Measurements from ENCODE around the gene PSMD2.
A peak's percentile ranks its signal among the peaks of the same experiment; 100 is the strongest.

Gene PSMD2

DNA sequence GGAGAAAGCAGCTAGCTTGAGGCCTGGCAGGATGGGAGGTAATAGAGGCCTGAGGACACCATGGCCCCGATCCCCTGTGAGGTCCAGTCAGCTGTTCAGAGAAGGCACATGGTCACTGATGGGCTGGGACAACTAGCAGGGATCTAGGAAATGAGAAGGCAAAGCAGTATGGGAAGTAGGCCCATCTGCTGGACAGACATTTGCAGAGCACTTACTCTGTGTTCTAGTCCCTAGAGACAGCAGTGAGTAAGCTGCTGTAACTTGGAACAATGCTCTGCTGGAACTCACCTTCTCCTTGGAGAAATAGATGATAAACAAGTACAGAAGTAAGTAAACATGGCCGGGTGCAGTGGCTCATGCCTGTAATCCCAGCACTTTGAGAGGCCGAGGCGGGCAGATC, 16.1 kb upstream of the PSMD2 start:
- no peak for DNase-seq (ENCODE audit: low read depth)

DNA sequence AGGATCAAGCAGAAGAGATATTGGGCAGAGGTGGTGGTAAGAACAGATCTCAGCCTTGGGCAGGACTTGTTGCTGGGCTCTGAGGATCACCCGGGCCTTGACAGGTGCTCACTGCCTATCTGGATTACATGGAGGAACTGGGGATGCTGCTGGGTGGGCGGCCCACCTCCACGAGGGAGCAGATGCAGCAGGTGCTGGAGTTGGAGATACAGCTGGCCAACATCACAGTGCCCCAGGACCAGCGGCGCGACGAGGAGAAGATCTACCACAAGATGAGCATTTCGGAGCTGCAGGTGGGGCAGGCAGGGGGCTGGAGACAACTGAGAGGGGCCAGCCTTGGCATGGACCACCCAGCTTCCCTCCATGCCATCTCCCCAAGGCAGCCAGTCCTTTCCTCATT, 15.4 kb upstream of the PSMD2 start:
- DNase-seq (ENCODE audit: low read depth) = no peak

DNA sequence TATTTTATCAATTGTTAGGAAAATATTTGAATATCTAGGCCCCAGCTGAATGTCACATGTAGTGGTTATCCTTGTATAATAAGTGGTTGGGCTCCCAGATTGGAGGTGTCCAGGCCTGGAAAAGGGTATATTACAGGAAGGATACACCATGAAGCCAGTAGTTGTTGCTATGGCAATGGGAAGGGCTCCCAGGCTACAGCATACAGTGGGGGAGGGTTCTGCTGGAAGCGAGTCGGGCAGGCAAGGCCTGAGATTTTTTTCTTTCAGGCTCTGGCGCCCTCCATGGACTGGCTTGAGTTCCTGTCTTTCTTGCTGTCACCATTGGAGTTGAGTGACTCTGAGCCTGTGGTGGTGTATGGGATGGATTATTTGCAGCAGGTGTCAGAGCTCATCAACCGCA, 14.3 kb upstream of the PSMD2 start:
- DNase-seq (ENCODE audit: low read depth) = no peak

DNA sequence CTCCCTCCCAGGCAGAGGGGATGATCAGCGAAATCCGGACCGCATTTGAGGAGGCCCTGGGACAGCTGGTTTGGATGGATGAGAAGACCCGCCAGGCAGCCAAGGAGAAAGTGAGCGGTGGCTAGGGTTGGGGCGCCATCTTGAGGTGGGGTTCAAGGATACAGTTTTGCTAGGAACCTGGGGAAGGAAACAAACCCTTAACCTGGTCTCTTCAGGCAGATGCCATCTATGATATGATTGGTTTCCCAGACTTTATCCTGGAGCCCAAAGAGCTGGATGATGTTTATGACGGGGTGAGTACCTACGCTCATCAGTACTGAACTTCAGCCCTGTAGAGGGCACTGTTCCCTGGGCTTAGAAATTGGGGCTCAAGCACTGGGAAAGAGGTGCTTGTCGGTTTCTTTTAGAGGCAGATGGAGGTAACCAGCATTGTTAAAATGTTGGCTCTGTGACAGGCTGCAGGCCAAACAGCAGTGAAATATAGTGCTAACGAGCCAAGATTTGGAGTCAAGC, 9.6 kb upstream of the PSMD2 start:
- peak; percentile 33 for DNase-seq (ENCODE audit: low read depth)

DNA sequence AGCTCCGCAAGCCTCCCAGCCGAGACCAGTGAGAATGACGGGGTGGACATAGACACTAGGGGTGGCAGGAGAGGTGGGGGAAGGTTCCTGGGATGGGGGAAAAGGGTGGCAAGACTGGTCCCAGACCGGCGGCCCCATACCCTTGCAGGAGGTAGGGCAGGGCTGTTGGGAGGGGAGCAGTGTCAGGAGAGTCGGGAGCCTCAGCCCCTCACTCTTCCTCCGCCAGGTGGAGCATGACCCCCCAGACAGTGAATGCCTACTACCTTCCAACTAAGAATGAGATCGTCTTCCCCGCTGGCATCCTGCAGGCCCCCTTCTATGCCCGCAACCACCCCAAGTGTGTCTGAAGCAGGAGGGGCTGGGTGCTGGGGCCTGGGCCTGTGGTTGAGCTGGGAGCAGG, 8.7 kb upstream of the PSMD2 start:
- no peak for DNase-seq (ENCODE audit: low read depth)

DNA sequence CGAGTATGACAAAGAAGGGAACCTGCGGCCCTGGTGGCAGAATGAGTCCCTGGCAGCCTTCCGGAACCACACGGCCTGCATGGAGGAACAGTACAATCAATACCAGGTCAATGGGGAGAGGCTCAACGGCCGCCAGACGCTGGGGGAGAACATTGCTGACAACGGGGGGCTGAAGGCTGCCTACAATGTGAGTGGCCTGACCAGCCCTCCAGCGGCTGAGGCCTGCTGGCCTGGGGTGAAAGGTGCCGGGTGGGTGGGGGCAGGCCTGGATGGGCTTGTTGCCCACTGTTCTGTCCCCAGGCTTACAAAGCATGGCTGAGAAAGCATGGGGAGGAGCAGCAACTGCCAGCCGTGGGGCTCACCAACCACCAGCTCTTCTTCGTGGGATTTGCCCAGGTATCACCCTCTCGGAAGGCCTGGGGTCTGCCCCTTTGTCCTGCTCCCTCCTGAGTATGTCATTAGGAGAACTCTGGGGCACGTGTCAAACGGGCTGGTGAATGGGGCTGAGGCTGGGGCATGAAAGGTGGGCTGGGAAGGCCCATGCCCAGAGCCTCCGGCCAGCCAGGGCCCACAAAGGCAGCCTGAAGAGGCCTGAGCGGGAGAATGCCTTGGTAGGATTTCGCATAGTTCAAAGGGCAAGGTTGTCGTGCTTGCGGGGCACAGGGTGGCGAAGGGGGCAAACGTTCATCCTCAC, 7.8 kb upstream of the PSMD2 start:
- no peak for DNase-seq (ENCODE audit: low read depth)

DNA sequence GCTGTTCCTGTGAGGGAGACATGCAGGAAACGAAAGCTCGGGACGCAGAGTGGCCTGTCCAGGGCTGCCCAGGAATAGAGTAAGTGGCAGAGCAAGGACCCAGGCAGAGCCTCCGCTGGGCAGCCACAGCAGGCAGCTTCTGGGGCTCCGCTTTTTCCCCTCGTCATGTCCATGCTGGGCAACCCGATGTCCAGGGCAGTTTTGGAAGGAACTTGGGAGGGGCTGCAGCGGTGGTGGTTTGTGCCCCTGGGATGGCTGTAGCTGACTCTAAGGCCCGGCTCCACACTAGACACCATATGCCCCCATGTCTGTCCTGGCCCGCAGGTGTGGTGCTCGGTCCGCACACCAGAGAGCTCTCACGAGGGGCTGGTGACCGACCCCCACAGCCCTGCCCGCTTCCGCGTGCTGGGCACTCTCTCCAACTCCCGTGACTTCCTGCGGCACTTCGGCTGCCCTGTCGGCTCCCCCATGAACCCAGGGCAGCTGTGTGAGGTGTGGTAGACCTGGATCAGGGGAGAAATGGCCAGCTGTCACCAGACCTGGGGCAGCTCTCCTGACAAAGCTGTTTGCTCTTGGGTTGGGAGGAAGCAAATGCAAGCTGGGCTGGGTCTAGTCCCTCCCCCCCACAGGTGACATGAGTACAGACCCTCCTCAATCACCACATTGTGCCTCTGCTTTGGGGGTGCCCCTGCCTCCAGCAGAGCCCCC, 7.1 kb upstream of the PSMD2 start:
- DNase-seq (ENCODE audit: low read depth) = no peak

DNA sequence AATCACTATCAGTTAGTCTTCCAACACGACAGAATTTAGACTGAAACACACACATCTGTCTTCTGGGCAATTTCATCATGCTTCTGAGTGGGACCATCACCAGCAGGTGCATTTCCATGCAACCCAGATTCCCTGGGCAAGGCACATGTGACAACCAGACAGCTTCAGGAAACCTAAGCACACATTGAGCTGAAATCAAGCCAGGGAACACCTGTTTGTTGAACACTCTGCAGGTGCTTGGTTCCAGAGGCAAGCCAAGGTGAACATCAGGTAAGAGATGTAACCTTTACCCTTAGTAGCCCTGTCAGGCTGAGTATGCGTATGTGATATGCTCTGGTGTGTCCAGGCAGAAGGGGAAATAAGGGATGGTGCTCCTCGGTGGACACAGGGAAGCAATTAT, 3.3 kb upstream of the PSMD2 start:
- DNase-seq (ENCODE audit: low read depth) = no peak

DNA sequence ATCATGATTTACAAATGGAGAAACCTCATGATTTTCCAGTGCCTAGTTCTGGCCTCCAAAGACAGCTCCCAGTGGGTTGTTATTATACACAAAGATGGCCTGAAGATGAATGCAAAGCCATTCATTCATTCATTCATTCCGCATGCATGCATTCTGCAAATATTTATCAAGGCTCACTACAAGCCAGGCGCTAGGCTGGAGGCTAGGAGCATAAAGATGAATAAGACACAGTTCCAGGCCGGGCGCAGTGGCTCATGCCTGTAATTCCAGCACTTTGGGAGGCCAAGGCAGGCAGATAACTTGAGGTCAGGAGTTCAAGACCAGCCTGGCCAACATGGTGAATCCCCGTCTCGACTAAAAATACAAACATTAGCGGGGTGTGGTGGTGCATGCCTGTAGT, 2.4 kb upstream of the PSMD2 start:
- DNase-seq (ENCODE audit: low read depth) = no peak

DNA sequence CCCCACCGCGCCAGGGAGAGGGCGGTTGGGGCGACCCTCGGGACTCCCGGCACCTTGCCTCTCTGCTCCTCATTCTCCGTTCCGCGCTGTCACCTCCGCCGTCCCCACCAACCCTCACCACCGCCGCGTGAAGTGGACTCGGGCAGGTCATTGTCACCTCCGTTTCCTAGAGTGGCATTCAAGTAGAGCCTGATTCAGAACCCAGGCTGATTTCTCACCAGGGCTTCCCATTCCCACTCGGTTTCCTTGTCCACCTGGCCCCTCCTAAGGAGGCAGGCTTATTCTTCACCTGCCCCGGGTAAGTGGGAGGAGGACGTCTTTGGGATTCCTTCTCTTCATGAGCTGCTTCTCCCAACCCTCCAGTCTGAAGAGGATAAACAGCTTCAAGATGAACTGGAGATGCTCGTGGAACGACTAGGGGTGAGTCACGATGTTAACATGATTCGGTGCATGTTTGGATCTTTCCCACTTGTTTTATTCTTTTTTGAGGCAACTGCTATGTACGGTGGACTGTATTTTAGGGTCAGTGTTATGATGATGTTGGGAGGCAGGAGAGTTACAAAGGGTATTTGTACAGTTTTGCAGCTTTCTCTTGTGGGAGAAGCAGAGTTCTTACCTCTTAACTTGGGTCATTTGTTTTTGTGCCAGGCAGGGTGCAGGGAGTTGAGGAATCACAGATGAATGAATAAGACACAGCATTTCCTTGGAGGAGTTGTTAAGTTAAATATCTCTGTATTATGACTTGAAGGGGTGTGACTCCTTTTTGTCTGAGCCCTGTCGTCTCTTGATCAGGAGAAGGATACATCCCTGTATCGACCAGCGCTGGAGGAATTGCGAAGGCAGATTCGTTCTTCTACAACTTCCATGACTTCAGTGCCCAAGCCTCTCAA, 692 bp downstream of the PSMD2 start:
- no peak for DNase-seq (ENCODE audit: low read depth)

DNA sequence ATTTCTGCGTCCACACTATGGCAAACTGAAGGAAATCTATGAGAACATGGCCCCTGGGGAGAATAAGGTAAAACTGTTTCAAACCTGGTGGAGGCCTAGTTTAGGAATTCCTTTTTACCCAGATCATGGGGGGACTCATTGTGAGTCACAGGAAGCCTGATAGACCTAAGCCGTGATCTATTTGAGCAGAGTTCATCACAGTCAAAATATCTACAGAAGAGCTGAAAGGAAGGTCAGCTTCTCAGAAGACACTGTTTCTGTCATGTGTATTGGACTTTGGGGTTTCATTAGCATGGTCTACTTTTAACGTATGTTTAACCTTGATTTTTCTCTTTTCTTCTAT, 1.3 kb downstream of the PSMD2 start:
- DNase-seq (ENCODE audit: low read depth) = no peak

DNA sequence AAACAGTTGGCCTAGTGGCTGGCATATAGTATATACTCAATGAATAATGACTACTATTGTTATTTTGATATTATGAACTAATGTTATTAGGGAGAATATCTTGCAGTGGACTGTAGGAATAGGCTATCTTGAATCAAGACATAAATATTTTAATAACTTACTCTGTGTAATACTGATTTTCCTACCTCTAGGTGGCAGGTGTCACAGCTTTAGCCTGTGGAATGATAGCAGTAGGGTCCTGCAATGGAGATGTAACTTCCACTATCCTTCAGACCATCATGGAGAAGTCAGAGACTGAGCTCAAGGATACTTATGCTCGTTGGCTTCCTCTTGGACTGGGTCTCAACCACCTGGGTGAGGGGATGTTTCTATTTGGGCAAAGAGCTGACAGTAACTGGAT, 6.5 kb downstream of the PSMD2 start:
- no peak for DNase-seq (ENCODE audit: low read depth)

DNA sequence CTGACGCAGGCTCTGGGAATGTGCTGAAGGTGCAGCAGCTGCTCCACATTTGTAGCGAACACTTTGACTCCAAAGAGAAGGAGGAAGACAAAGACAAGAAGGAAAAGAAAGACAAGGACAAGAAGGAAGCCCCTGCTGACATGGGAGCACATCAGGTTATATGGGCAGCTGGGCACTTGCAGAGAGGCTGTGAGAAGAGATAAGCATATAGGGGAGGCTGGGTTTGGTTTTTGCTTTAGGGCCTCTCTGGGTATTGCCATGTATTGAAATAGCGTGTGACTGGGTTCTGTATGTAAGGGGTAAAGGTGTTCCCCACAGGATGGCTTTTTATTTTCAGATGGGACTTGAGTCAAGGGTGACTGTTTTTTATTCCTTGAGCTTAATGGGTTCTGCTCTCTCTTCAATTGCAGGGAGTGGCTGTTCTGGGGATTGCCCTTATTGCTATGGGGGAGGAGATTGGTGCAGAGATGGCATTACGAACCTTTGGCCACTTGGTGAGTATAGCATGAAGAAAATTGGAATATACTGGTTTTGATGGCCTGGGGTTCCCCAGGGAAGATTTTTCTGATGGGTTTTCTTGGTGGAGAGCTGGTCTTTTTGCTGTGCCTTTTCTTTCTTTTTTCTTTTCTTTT, 7.4 kb downstream of the PSMD2 start:
- no peak for DNase-seq (ENCODE audit: low read depth)

DNA sequence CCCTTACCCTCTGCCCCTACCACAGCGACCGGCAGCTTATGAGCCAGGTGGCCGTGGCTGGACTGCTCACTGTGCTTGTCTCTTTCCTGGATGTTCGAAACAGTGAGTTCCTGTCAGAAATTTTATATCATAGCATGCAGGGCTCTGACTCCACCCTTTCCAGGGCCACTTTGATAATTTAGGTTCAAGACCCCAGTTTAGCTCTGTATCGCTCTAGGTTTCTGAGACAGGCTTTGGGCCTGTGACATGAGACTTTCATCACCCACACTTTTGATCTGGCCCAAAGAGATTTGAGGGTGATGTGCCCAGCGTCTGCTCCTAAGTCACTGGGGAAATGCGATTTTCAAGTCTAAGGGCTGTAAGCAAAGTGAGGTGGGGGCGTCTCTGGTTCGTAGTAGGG, 8.9 kb downstream of the PSMD2 start:
- no peak for DNase-seq (ENCODE audit: low read depth)

DNA sequence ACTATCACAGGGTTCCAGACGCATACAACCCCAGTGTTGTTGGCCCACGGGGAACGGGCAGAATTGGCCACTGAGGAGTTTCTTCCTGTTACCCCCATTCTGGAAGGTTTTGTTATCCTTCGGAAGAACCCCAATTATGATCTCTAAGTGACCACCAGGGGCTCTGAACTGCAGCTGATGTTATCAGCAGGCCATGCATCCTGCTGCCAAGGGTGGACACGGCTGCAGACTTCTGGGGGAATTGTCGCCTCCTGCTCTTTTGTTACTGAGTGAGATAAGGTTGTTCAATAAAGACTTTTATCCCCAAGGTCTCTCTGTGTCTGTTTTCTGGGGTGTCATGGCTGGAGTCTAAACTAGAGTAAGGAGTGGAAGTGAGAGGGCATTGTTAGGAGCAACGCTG, 9.7 kb downstream of the PSMD2 start:
- no peak for DNase-seq (ENCODE audit: low read depth)

DNA sequence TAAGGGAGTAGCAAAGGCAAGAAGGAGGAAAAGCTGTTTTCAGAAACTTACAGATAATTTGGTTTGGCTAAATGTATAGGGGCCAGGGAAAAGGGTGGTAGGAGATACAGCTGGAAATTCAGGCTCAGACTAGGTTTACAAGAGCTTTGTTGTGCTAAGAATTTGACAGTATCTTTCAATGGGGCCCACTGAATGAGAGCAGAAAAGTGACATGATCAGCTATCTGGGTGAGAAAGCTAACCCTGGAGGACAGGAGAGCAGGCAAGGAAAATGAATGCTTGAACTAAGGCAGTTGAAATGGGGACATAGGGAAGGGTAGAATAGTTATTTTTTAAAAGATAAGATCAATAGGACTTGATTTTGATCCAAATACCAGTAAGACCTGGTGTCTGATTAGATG, 12.6 kb downstream of the PSMD2 start:
- DNase-seq (ENCODE audit: low read depth) = no peak

DNA sequence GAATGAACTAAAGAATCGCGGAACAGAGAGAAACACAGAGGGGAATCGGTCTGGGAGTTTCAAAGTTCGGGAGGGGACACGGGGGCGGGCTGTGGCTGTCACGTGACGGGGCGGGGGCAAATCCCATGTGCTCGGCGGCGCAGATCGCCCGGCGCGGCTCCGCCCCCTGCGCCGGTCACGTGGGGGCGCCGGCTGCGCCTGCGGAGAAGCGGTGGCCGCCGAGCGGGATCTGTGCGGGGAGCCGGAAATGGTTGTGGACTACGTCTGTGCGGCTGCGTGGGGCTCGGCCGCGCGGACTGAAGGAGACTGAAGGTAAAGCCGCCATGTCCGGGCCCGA, 15.3 kb downstream of the PSMD2 start, which contains the start of gene EIF4G1:
Gene EIF4G1 (plus strand): TSS at position 244 of the 337 bp plus-strand sequence. CDS start 1,191 bp downstream, outside the sequence.
- DNase-seq (ENCODE audit: low read depth) = peak; percentile 88

DNA sequence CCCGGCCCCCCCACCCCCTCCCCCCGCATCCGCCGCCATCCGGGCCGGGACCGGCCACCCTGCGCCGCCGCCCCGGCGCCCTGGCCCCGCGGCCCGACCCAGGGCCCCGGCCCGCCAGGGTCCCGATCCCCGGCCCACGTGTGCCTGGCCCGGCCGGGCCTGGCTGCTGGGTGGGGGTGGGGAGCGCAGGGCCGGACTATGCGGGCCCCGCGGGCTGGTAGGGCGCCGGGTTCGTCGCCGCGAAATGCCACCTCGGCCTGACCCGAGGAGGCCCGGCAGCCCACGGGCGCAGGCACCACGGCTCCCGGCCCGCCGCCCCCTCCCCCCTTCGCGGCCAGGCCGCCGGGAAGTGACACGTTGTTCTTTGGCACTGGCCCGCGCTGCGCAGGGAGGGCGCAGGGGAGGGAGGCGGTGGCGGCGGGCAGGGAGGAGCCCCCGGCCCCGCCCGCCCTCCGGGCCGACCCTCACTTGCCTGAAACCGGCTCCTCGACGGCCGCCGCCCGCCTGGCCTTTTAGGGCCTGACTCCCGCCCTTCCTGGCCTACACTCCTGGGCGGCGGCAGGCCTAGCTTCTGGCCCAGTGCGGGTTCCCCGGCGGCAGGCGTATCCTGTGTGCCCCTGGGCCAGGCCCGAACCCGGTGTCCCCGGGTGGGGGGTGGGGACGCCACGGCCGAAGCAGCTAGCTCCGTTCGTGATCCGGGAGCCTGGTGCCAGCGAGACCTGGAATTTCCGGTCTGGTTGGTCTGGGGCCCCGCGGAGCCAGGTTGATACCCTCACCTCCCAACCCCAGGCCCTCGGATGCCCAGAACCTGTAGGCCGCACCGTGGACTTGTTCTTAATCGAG, 15.9 kb downstream of the PSMD2 start:
- DNase-seq (ENCODE audit: low read depth) = no peak

DNA sequence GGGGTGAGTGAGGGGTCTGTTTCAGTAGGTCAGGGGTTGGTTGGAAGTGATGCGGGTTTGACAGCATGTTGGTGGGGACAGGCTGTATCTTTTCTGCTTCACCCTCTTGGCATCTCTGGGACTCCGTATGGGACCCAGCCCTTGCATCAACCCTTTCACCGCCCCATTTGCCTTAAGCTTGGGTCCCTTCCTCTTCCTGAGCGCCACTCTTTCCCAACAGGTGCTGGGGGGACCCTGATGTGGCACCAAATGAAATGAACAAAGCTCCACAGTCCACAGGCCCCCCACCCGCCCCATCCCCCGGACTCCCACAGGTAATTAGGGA, 16.5 kb downstream of the PSMD2 start:
- DNase-seq (ENCODE audit: low read depth) = no peak

DNA sequence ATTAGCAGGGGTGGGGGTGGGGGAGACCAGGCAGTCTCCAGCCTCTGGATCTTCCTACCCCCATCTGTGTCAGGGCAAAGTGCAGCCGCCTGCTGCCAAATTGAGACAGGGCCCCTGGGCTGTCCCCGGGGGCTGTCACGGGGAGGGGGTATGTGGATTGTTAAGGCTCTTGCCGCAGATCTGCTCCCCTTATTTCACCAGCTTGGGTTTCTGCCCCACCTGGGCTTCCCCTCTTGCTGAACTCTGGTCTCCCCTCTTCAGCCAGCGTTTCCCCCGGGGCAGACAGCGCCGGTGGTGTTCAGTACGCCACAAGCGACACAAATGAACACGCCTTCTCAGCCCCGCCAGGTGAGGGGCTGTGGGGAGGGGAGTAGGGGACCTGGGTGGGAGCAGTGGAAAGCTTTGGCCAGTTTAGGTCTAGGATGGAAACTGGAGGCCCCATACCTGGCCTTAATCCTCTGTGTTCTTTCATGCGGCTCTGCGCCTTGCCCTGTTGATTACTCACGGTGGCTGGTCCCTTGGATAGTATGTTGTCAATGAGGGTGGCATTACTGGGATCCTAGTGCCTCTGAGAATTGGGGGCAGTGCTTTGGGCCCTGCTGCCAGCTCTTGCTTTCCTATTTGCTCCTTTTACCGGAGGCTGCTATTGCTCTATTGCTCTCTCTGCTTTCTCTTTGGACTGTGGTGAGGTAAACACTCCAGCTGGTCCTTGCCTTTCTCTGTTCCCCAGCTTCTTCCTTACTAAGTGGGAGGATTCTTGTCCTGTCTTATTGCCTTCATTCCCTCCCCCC, 17.0 kb downstream of the PSMD2 start:
- no peak for DNase-seq (ENCODE audit: low read depth)

DNA sequence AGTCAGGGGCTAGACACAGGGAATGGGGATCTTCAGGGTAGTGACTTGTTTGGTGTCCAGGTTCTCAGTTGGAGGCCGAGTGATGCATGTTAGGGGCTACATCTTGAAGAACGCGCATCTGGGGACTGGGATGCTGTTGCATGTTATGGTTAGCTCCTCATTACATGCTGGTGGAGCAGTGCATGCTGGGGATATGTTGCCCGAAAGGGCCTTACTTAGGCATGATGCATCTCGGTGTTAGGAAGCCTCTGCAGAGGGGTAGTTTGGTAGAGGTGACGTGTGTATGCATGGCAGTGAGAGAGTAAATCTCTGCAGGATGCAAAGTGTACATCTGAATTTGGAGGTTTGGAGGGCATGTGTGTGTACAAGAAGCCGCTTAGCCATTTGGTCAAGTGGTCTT, 17.8 kb downstream of the PSMD2 start:
- no peak for DNase-seq (ENCODE audit: low read depth)
